K562 (cell line): ENCODE data around the gene FBXW12. TPM values are rescaled to one million over a fixed set of nuclear protein-coding genes. Genes with fewer than 3 reads are reported as not detected.

Source experiments
- CHD1 ChIP-seq: fragments of 200-600 bp; sonication (generic); IDR thresholded peaks from one replicate; pipeline ENCODE4 v1.6.1; 2012; ENCODE audit warnings: mild to moderate bottlenecking, moderate library complexity, low read length, inconsistent platforms
- CREB3 ChIP-seq: fragments of 450-650 bp; conservative IDR thresholded peaks from 2 replicates; pipeline ENCODE4 v1.6.1; 2016; ENCODE audit warnings: missing genetic modification characterization, low read depth, mild to moderate bottlenecking, missing compliant biosample characterization, moderate library complexity
- PTRF ChIP-seq: fragments of 450-650 bp; IDR thresholded peaks from 2 replicates; pipeline ENCODE4 v1.6.1; 2016; ENCODE audit warnings: mild to moderate bottlenecking, missing genetic modification characterization, missing compliant biosample characterization
- ZNF449 ChIP-seq: fragments of 250-450 bp; sonication (Bioruptor Pico); IDR thresholded peaks from 2 replicates; pipeline ENCODE4 v1.8.0; 2022; ENCODE audit warnings: moderate library complexity, mild to moderate bottlenecking, inconsistent platforms
- ZNF609 ChIP-seq: sonication (generic); formaldehyde crosslinking; IDR thresholded peaks from 2 replicates; pipeline ENCODE4 v1.8.1; 2023; ENCODE audit warnings: missing genetic modification reagents, mild to moderate bottlenecking, borderline replicate concordance
- polyA plus RNA-seq, 8 experiments: library from polyadenylated mRNA; depleted of rRNA in 4 of 8; stranded (reverse) in 5 of 8; unstranded in 3 of 8; fragments of >200 nt; fragmentation: Nextera tagmentation in 2 of 8; fragmentation: Illumina TruSeq in 1 of 8; extraction: Ambion mirVana in 2 of 8; extraction: Trizol in 1 of 8; gene quantifications; 2 replicates each; pipeline versions ENCODE4 v1.2.1 to v1.2.3, GENCODE V29; 2011 to 2014; ENCODE audit warnings: inconsistent platforms in 1 of 8, missing spikeins in 1 of 8
- total RNA-seq, 7 experiments: library from RNA; depleted of rRNA in 6 of 7; stranded (reverse); fragments of >200 nt in 6 of 7; fragmentation: Illumina TruSeq in 2 of 7; extraction: Trizol in 2 of 7; gene quantifications; 2 replicates each; pipeline versions ENCODE4 v1.2.1 to v1.2.3, GENCODE V29; 2011 to 2021; ENCODE audit warnings: low replicate concordance in 1 of 7

Gene FBXW12
- total and polyA plus RNA-seq, 9 of the 15 experiments (the other 6 are each of a cell fraction or from before 2014, with no cell fraction given): 0.04 to 0.07 (median 0.06) TPM; not detected in 6

GRCh38 chr3:48429960-48430707 is 58.1 kb downstream of the FBXW12 start, which contains the start of gene PLXNB1 (continued):
- no peak for TF ChIP-seq ZNF609 (CRISPR knock-in tag)
- TF ChIP-seq PTRF: no peak
- no peak for TF ChIP-seq ZNF449 (CRISPR knock-in tag)
- no peak for TF ChIP-seq CHD1
- no peak for TF ChIP-seq CREB3 (tag)
